Lower leg skin (tissue), 4 donors: Measurements from ENCODE around the gene LRBA. TPM values are rescaled to one million over a fixed set of nuclear protein-coding genes. Genes with fewer than 3 reads are reported as not detected.

Source experiments
- DNase-seq, 2 donors: peaks; one replicate each; pipeline ENCODE4 v3.0.0-alpha.2; 2019; ENCODE audit warnings: low spot score in 2 of 2
- H3K4me3 ChIP-seq: fragments of 200-600 bp; sonication (generic); 2 replicates; pipeline ENCODE4 v1.5.1; 2017; ENCODE audit warnings: mild to moderate bottlenecking, low read depth; ENCODE audit not compliant: poor library complexity, severe bottlenecking
- POLR2A ChIP-seq, 2 donors: fragments of 450-650 bp; IDR thresholded peaks; one replicate each; pipeline ENCODE4 v1.6.1; 2016 to 2017; ENCODE audit warnings: antibody characterized with exemption in 2 of 2, mild to moderate bottlenecking in 1 of 2, moderate library complexity in 1 of 2
- WGBS, 2 donors: methylation state at CpG; one replicate each; pipeline ENCODE4 v1.1.5; 2018; 5-methylcytosine and 5-hydroxymethylcytosine counted together
- intact Hi-C: fragments of 100-400 bp; cut with DNase I; formaldehyde crosslinking; loops from one replicate; pipeline ENCODE4 v1.15.0; 2023; ENCODE audit warnings: low total_unique reads
- total RNA-seq, 4 donors: library from RNA; depleted of rRNA; stranded (reverse); fragments of >200 nt; gene quantifications; one replicate each; pipeline ENCODE4 v1.1.0, GENCODE V29; 2016
- TF ChIP-seq, protein P1 (sequence below), 3 donors: fragments of 450-650 bp; IDR thresholded peaks; one replicate each; pipeline ENCODE4 v1.5.1; 2016; ENCODE audit warnings: antibody characterized with exemption in 3 of 3, mild to moderate bottlenecking in 3 of 3, moderate library complexity in 2 of 3

LRBA gene
- total RNA-seq, 4 donors from 2014 or later: 71.9 to 86.8 (median 75.0) TPM

DNA sequence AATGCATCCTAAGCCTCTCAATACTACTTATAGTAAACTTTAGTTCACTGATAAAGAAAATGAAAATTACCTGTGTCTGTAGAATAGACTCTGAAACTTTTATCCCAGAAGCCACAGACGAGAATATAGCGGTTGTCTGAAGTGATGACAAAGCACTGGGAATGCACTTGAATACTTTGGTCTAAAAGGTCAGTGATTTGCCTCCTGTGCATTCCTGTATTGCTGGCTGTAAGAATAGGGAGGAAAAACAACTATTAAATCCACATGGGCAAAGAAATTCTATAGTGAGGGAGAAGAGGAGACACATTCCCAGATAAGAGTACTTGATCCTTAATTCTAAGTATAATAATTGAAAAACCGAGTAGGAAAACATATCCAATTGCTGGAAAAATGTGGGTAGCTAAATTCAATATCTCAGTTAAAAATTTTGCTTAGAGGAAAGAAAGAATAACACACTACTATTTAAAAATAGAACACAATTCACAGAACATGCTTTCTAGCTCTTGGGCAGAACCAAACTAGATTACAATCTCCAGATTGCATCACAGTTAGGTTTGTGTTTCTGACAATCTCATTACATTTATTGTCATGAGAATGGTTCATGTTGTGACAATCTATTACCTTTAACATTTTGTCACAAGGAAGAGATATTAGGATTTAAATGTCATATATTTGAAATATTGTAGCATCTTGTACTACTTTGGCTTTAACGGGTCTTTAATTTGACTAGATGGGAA is 704.8 kb downstream of the LRBA start:
- intact Hi-C loops: no loop called here
- TF ChIP-seq, protein P1, sequence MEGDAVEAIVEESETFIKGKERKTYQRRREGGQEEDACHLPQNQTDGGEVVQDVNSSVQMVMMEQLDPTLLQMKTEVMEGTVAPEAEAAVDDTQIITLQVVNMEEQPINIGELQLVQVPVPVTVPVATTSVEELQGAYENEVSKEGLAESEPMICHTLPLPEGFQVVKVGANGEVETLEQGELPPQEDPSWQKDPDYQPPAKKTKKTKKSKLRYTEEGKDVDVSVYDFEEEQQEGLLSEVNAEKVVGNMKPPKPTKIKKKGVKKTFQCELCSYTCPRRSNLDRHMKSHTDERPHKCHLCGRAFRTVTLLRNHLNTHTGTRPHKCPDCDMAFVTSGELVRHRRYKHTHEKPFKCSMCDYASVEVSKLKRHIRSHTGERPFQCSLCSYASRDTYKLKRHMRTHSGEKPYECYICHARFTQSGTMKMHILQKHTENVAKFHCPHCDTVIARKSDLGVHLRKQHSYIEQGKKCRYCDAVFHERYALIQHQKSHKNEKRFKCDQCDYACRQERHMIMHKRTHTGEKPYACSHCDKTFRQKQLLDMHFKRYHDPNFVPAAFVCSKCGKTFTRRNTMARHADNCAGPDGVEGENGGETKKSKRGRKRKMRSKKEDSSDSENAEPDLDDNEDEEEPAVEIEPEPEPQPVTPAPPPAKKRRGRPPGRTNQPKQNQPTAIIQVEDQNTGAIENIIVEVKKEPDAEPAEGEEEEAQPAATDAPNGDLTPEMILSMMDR (IDR thresholded peaks at IDR 0.05): no peak
- TF ChIP-seq POLR2A (IDR thresholded peaks at IDR 0.05): no peak
- WGBS, 2 donors: 81% methylated on average over 4 of the region's 4 CpGs
- DNase-seq: no peak
- H3K4me3 ChIP-seq: no peak overlapping the region

DNA sequence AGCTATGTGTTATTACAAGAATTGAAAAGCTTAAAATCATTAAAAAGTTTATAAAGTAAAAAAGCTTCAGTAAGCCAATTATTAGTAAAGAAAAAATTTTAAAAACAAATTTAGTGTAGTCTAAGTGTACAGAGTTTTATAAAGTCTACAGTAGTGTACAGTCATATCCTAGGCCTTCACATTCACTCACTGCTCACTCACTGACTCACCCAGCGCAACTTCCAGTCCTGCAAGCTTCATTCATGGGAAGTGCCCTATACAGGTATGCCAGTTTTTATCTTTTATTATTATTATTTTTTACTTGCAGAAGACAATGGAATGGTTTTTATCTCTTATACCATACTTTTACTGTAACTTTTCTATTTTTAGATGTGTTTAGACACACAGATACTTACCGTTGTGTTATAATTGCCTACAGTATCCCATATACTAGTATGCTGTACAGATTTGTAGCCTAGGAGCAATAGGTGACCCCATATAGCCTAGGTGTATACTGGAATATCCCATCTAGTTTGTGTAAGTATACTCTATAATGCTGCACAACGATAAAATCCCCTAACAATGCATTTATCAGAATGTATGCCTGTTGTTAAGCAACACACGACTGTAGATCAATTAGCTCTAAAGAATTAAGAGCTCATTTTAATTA is 706.1 kb downstream of the LRBA start:
- no peak for DNase-seq
- intact Hi-C loops: no loop called here
- TF ChIP-seq, protein P1 (IDR thresholded peaks at IDR 0.05): no peak
- no peak for TF ChIP-seq POLR2A (IDR thresholded peaks at IDR 0.05)
- WGBS, 2 donors: 95 to 97% methylated on average over 4 of the region's 4 CpGs
- H3K4me3 ChIP-seq: no peak overlapping the region

DNA sequence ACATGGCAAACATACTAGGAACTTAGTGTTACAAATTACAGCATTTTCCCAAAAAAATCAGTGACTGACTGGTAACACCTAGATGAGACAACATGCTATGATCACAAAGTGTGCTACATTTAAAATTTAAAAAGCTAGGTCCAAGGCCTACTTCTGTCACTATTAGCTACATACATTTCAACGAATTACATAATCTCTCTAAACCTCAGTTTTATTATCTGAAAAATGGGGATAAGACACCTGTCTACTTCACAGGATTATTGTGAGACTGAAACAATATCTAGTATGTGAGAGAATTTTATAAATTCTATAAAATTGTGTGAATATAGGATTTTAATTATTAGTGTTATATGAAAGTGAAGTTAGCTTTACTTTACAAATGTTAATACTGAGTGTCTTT is 708.4 kb downstream of the LRBA start:
- WGBS, 2 donors: 95 to 98% methylated on average over 1 of the region's 1 CpG
- no peak for TF ChIP-seq POLR2A (IDR thresholded peaks at IDR 0.05)
- TF ChIP-seq, protein P1 (IDR thresholded peaks at IDR 0.05): no peak
- intact Hi-C loops: no loop called here

DNA sequence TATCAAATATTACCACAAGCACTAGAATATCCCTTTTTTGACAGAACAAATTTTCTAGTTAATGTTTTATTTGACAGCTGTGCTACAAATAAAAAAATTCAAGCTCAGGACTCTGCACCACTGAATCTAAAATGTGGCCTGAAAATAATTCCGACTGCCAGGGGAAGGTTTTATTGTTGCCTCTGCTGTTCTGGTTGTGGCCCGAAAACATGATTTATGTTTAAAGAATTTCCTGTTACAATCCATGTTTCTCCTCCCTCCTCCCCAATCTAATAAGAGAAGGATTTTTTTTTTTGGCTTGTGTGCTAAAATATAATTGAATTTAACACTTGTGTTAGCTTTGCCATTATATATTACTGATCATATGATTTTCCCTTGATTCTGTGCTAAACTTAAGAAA is 709.1 kb downstream of the LRBA start:
- WGBS, 2 donors: 40 to 41% methylated on average over 2 of the region's 2 CpGs
- H3K4me3 ChIP-seq: no peak overlapping the region
- TF ChIP-seq, protein P1 (IDR thresholded peaks at IDR 0.05): no peak
- intact Hi-C loops: no loop called here
- DNase-seq: no peak

More for the DNA sequence above, 708.4 kb downstream of the LRBA start:
- DNase-seq: no peak
- no peak overlapping the region for H3K4me3 ChIP-seq

GRCh38 chr4:150302553-150302952 is 712.5 kb downstream of the LRBA start:
- peak in 1 of 2 donors; percentile 29 for DNase-seq
- H3K4me3 ChIP-seq: no peak overlapping the region
- WGBS, 2 donors: 63 to 69% methylated on average over 4 of the region's 4 CpGs
- TF ChIP-seq POLR2A (IDR thresholded peaks at IDR 0.05): no peak
- TF ChIP-seq, protein P1 (IDR thresholded peaks at IDR 0.05): no peak
- intact Hi-C loops: no loop called here
